Measurements from ENCODE around the gene ASB6. TPM values are rescaled to one million over a fixed set of nuclear protein-coding genes. Genes with fewer than 3 reads are reported as not detected.

The ASB6 gene
- total and polyA plus RNA-seq, 2 of the 13 experiments (the other 11 are each of a cell fraction or from before 2014, with no cell fraction given), result 8.2 to 8.4 TPM

DNA sequence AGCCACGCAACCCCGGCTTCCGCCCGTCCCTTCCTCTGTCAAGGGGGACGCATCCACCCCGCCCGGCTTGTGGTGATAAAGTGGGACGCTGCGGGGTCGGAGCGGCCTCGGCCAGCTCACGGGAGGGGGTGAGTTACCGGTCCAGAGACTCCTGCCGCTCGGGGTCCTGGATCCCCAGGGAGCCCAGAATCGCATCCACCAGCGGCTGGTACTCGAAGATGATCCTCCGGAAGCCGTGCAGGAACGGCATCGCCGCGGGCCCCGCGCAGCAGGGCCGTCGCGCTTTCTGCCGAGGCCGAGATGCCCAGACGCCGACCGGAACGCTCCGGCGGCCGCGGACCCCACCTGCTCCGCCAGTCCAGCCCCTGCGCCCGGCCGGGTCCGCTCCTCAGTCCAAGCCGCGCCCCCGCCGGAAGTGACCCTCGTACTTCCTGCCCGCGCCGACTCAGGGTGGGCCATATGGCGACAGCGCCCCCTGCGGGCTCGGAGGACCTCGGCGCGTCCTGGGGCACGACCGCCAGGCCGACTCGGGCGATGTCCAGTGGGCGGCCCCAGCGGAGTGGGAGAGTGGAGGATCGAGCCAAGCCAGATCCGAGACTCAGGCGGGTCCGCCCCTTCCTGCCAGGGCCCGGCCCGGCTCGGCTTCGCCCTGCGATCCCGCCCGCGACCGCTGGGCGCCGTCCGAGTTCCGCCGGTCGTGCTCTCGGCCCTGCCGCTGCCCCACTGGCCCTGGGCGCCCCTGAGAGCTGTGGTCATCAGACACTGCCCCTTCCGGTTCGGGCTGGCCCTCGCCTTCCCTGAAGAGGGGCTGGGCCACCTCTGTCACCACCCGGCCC, at the start of gene ASB6 (continued):
- TF ChIP-seq, protein P1, sequence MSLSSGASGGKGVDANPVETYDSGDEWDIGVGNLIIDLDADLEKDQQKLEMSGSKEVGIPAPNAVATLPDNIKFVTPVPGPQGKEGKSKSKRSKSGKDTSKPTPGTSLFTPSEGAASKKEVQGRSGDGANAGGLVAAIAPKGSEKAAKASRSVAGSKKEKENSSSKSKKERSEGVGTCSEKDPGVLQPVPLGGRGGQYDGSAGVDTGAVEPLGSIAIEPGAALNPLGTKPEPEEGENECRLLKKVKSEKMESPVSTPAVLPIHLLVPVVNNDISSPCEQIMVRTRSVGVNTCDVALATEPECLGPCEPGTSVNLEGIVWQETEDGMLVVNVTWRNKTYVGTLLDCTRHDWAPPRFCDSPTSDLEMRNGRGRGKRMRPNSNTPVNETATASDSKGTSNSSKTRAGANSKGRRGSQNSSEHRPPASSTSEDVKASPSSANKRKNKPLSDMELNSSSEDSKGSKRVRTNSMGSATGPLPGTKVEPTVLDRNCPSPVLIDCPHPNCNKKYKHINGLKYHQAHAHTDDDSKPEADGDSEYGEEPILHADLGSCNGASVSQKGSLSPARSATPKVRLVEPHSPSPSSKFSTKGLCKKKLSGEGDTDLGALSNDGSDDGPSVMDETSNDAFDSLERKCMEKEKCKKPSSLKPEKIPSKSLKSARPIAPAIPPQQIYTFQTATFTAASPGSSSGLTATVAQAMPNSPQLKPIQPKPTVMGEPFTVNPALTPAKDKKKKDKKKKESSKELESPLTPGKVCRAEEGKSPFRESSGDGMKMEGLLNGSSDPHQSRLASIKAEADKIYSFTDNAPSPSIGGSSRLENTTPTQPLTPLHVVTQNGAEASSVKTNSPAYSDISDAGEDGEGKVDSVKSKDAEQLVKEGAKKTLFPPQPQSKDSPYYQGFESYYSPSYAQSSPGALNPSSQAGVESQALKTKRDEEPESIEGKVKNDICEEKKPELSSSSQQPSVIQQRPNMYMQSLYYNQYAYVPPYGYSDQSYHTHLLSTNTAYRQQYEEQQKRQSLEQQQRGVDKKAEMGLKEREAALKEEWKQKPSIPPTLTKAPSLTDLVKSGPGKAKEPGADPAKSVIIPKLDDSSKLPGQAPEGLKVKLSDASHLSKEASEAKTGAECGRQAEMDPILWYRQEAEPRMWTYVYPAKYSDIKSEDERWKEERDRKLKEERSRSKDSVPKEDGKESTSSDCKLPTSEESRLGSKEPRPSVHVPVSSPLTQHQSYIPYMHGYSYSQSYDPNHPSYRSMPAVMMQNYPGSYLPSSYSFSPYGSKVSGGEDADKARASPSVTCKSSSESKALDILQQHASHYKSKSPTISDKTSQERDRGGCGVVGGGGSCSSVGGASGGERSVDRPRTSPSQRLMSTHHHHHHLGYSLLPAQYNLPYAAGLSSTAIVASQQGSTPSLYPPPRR (CRISPR knock-in tag; IDR thresholded peaks at IDR 0.05; ENCODE audit: borderline replicate concordance), result peak; percentile 66
- TF ChIP-seq SMAD3 (CRISPR knock-in tag; IDR thresholded peaks at IDR 0.05), result peak; percentile 80
- TF ChIP-seq ZBTB26 (CRISPR knock-in tag; IDR thresholded peaks at IDR 0.05; ENCODE audit: borderline replicate concordance), result peak; percentile 64; the same call in 1 of the 2 replicates
- peak; percentile 90 for TF ChIP-seq ZNF430 (CRISPR knock-in tag; IDR thresholded peaks at IDR 0.05)
- TF ChIP-seq, protein P2, sequence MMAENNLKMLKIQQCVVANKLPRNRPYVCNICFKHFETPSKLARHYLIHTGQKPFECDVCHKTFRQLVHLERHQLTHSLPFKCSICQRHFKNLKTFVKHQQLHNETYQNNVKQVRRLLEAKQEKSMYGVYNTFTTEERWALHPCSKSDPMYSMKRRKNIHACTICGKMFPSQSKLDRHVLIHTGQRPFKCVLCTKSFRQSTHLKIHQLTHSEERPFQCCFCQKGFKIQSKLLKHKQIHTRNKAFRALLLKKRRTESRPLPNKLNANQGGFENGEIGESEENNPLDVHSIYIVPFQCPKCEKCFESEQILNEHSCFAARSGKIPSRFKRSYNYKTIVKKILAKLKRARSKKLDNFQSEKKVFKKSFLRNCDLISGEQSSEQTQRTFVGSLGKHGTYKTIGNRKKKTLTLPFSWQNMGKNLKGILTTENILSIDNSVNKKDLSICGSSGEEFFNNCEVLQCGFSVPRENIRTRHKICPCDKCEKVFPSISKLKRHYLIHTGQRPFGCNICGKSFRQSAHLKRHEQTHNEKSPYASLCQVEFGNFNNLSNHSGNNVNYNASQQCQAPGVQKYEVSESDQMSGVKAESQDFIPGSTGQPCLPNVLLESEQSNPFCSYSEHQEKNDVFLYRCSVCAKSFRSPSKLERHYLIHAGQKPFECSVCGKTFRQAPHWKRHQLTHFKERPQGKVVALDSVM (CRISPR knock-in tag; IDR thresholded peaks at IDR 0.05), result peak; percentile 66
- no peak for TF ChIP-seq SRSF9 (IDR thresholded peaks at IDR 0.05; ENCODE audit: borderline replicate concordance, insufficient read depth, low read depth, low read length, poor library complexity, severe bottlenecking)
- TF ChIP-seq RARG (CRISPR knock-in tag; IDR thresholded peaks at IDR 0.05; ENCODE audit: low read depth), result no peak
- TF ChIP-seq SKIL (CRISPR knock-in tag; IDR thresholded peaks at IDR 0.05; ENCODE audit: borderline replicate concordance), result 0 out of 2 replicates have a peak, but pooled peaks have one; percentile 12
- TF ChIP-seq, protein P3, sequence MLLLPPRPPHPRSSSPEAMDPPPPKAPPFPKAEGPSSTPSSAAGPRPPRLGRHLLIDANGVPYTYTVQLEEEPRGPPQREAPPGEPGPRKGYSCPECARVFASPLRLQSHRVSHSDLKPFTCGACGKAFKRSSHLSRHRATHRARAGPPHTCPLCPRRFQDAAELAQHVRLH (CRISPR knock-in tag; IDR thresholded peaks at IDR 0.05; ENCODE audit: borderline replicate concordance, low read depth), result peak; percentile 96; the same call in 1 of the 2 replicates
- TF ChIP-seq MAX (IDR thresholded peaks at IDR 0.05), result peak; percentile 82
- TF ChIP-seq PHF21A (CRISPR knock-in tag; IDR thresholded peaks at IDR 0.05), result peak; percentile 95
- 0 out of 2 replicates have a peak, but pooled peaks have one; percentile 37 for TF ChIP-seq ZNF740 (CRISPR knock-in tag; IDR thresholded peaks at IDR 0.05)
- peak; percentile 84; the same call in 1 of the 2 replicates for TF ChIP-seq ZNF543 (CRISPR knock-in tag; IDR thresholded peaks at IDR 0.05)
- TF ChIP-seq THAP8 (CRISPR knock-in tag; IDR thresholded peaks at IDR 0.05; ENCODE audit: borderline replicate concordance), result peak; percentile 54; the same call in 1 of the 2 replicates
